Fibroblast of lung (primary cell): ENCODE measurements around the gene ZNF813.
"Not testable (repeated sequence)": the region's sequence is repeated elsewhere in the genome, so short reads cannot be mapped to it uniquely, and the experiment has no call there.

Experiments
- CTCF ChIP-seq, 2 donors: IDR thresholded peaks in 1 of 2; conservative IDR thresholded peaks in 1 of 2; 1 replicate in 1 of 2; 2 replicates in 1 of 2; pipeline ENCODE4 v1.5.1; 2011 to 2012; ENCODE audit warnings: low read length in 2 of 2, control low read depth in 1 of 2, inconsistent platforms in 1 of 2, low read depth in 1 of 2, mild to moderate bottlenecking in 1 of 2
- EZH2 ChIP-seq: IDR thresholded peaks from 2 replicates; pipeline ENCODE4 v1.5.1; 2012; ENCODE audit warnings: low read length, control low read depth, mild to moderate bottlenecking; ENCODE audit errors: missing control alignments

DNA sequence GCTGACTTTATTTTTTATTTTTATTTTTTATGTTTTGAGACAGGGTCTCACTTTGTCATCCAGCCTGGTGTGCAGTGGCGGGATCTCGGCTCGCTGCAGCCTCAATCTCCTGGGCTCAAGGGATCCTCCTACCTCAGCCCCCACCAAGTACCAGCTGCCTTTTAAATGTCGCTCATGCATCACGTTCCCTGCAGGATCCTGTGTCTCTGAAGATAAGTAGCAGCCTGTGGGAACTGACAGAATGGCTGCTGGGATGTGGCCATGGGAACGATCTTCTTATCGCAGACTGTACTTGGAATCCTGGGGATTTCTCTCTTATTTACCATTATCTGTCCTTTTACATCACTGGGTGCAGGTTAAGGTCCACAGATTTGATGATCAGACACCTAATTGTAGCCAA is 35.6 kb downstream of the ZNF813 start:
- not testable (repeated sequence) for TF ChIP-seq CTCF (conservative IDR thresholded peaks at IDR 0.05 in 1 of 2, IDR thresholded peaks at IDR 0.05 in 1 of 2; ENCODE audit: low read depth in 1 of 2, low read length in 2 of 2); EZH2
